Measurements from ENCODE around the gene LSM14B.

The LSM14B gene

GRCh38 chr20:62176866-62177265 lies 54.6 kb downstream of the LSM14B start:
- DNase-seq (ENCODE audit: low read depth, low spot score), result no peak
- no peak overlapping the region for H3K27ac ChIP-seq

- no peak for DNase-seq (ENCODE audit: low read depth, low spot score)
- no peak overlapping the region for H3K27ac ChIP-seq
Measured at GRCh38 chr20:62177307-62177706, 55.0 kb downstream of the LSM14B start.

GRCh38 chr20:62178316-62179161 lies 56.3 kb downstream of the LSM14B start:
- no peak overlapping the region for H3K27ac ChIP-seq
- no peak for DNase-seq (ENCODE audit: low read depth, low spot score)

- DNase-seq (ENCODE audit: low read depth, low spot score), result no peak
- no peak overlapping the region for H3K27ac ChIP-seq
Measured at GRCh38 chr20:62179162-62179504, 56.9 kb downstream of the LSM14B start.

GRCh38 chr20:62181808-62182207 lies 59.5 kb downstream of the LSM14B start:
- no peak for DNase-seq (ENCODE audit: low read depth, low spot score)
- H3K27ac ChIP-seq, result peak overlapping the region; percentile 78

GRCh38 chr20:62182469-62183425 lies 60.5 kb downstream of the LSM14B start, which contains the start of gene MTG2:
TSS of gene MTG2 (plus strand) at chr20:62183028. CDS start at chr20:62193421, 10,393 bp downstream.
- peak; percentile 68 for DNase-seq (ENCODE audit: low read depth, low spot score)
- peak within 1 kb of the TSS; percentile 78 for H3K27ac ChIP-seq

- H3K27ac ChIP-seq, result peak overlapping the region; percentile 78
- no peak for DNase-seq (ENCODE audit: low read depth, low spot score)
Measured at GRCh38 chr20:62183426-62184142, 61.3 kb downstream of the LSM14B start.
